B cell (primary cell): Measurements from ENCODE around the gene TMEM254. TPM values are rescaled to one million over a fixed set of nuclear protein-coding genes. Genes with fewer than 3 reads are reported as not detected.
A peak's percentile ranks its signal among the peaks of the same experiment; 100 is the strongest.

Experiments used
- ATAC-seq: fragments of 200-7000 bp; cut with Tn5 transposase; one replicate; pipeline ENCODE4 v1.10.0; 2021; ENCODE audit warnings: low read depth, mild to moderate bottlenecking, moderate number of reproducible peaks, moderate library complexity
- CTCF ChIA-PET: fragments of 350-600 bp; sonication (Branson Sonifier 250); formaldehyde crosslinking; loops from one replicate; lab custom pipeline; 2021; ENCODE audit warnings: antibody characterized with exemption, inconsistent platforms; lab: Charles Lee
- POLR2A ChIA-PET: fragments of 350-600 bp; sonication (Branson Sonifier 250); formaldehyde crosslinking; loops from one replicate; lab custom pipeline; 2021; ENCODE audit warnings: antibody characterized with exemption; lab: Charles Lee
- DNase-seq: peaks from one replicate; pipeline ENCODE4 v3.0.0; 2013
- H2AFZ ChIP-seq: 2 replicates; pipeline ENCODE4 v1.6.1; 2012; ENCODE audit warnings: mild to moderate bottlenecking, low read depth, low read length; ENCODE audit not compliant: insufficient read depth, poor library complexity, severe bottlenecking
- H3K27ac ChIP-seq, 2 donors: 1 replicate in 1 of 2; 2 replicates in 1 of 2; pipeline ENCODE4 v1.5.1; 2012 to 2013; ENCODE audit warnings: low read length in 2 of 2, mild to moderate bottlenecking in 2 of 2, moderate library complexity in 1 of 2
- H3K27me3 ChIP-seq, 4 experiments: fragments of 200-600 bp in 1 of 4; sonication (generic) in 1 of 4; replicated peaks in 1 of 4; 1 replicate in 2 of 4; 2 replicates in 2 of 4; pipeline versions ENCODE4 v1.6.1 to v1.7.0; 2013 to 2016; ENCODE audit warnings: low read length in 3 of 4, mild to moderate bottlenecking in 2 of 4, mixed read lengths in 1 of 4, moderate library complexity in 1 of 4; ENCODE audit not compliant: insufficient read depth in 4 of 4, control insufficient read depth in 3 of 4; ENCODE audit errors: control extremely low read depth in 1 of 4
- H3K36me3 ChIP-seq, 2 experiments: replicated peaks in 1 of 2; 1 replicate in 1 of 2; 2 replicates in 1 of 2; pipeline versions ENCODE4 v1.6.1 to v1.7.1; 2013; ENCODE audit warnings: low read length in 1 of 2; ENCODE audit not compliant: insufficient read depth in 2 of 2, control insufficient read depth in 1 of 2; ENCODE audit errors: control extremely low read depth in 1 of 2, extremely low read depth in 1 of 2
- H3K4me1 ChIP-seq, 2 donors: fragments of 200-600 bp in 1 of 2; sonication (generic) in 1 of 2; 1 replicate in 1 of 2; 2 replicates in 1 of 2; pipeline versions ENCODE4 v1.5.1 to v1.6.1; 2013 to 2017; ENCODE audit warnings: low read length in 2 of 2; ENCODE audit not compliant: control insufficient read depth in 2 of 2, insufficient read depth in 2 of 2
- H3K4me2 ChIP-seq: replicated peaks from 2 replicates; pipeline ENCODE3; 2012; ENCODE audit warnings: mild to moderate bottlenecking, low read depth, low read length; ENCODE audit not compliant: poor library complexity, severe bottlenecking
- H3K4me3 ChIP-seq, 5 experiments: fragments of 200-600 bp in 1 of 5; sonication (generic) in 1 of 5; 1 replicate in 3 of 5; 2 replicates in 2 of 5; pipeline versions ENCODE4 v1.5.1 to v1.7.0; 2011 to 2016; ENCODE audit warnings: low read length in 4 of 5, mild to moderate bottlenecking in 4 of 5, low read depth in 2 of 5, control low read depth in 1 of 5, moderate library complexity in 1 of 5; ENCODE audit not compliant: insufficient read depth in 1 of 5; ENCODE audit errors: control extremely low read depth in 1 of 5, extremely low read depth in 1 of 5
- H3K79me2 ChIP-seq: fragments of 200-600 bp; sonication (generic); one replicate; pipeline ENCODE4 v1.6.0; 2016; ENCODE audit warnings: low read length; ENCODE audit not compliant: control insufficient read depth, insufficient read depth
- H3K9ac ChIP-seq: fragments of 200-600 bp; sonication (generic); 2 replicates; pipeline ENCODE4 v1.6.1; 2017; ENCODE audit warnings: mild to moderate bottlenecking, low read length, moderate library complexity
- H3K9me3 ChIP-seq, 3 donors: one replicate each; pipeline versions ENCODE4 v1.6.1 to v1.7.1; 2013; ENCODE audit warnings: low read length in 2 of 3; ENCODE audit not compliant: control insufficient read depth in 2 of 3, insufficient read depth in 1 of 3; ENCODE audit errors: control extremely low read depth in 1 of 3
- H4K20me1 ChIP-seq: 2 replicates; pipeline ENCODE4 v1.6.0; 2012; ENCODE audit warnings: mild to moderate bottlenecking, low read length; ENCODE audit not compliant: insufficient read depth, control insufficient read depth, poor library complexity, severe bottlenecking
- H3K27ac Mint-ChIP-seq: one replicate; pipeline ENCODE4 v1.8.0; 2021; ENCODE audit warnings: mixed read lengths
- H3K27me3 Mint-ChIP-seq: one replicate; pipeline ENCODE4 v1.8.0; 2021; ENCODE audit warnings: mixed read lengths
- H3K4me1 Mint-ChIP-seq: one replicate; pipeline ENCODE4 v1.8.0; 2021; ENCODE audit warnings: mixed read lengths
- H3K4me3 Mint-ChIP-seq: one replicate; pipeline ENCODE4 v1.8.0; 2021; ENCODE audit warnings: mixed read lengths
- H3K9me3 Mint-ChIP-seq: one replicate; pipeline ENCODE4 v1.8.0; 2022; ENCODE audit warnings: mixed read lengths; ENCODE audit not compliant: insufficient read depth
- CTCF ChIP-seq: fragments of 200-600 bp; IDR thresholded peaks from one replicate; pipeline ENCODE4 v1.8.0; 2022; ENCODE audit warnings: antibody characterized with exemption, mild to moderate bottlenecking
- EZH2 ChIP-seq: IDR thresholded peaks from 2 replicates; pipeline ENCODE4 v1.6.1; 2012; ENCODE audit warnings: borderline replicate concordance, low read depth, mild to moderate bottlenecking, moderate library complexity, low read length; ENCODE audit not compliant: insufficient read depth, poor library complexity, severe bottlenecking
- whole genome bisulfite sequencing: methylation state at CpG from one replicate; pipeline ENCODE4 v1.1.5; 2013; ENCODE audit warnings: missing lambda C conversion rate; ENCODE audit not compliant: insufficient coverage; 5-methylcytosine and 5-hydroxymethylcytosine counted together
- intact Hi-C: fragments of 100-400 bp; cut with micrococcal nuclease; formaldehyde crosslinking; loops from one replicate; pipeline ENCODE4 v1.10.0; 2022
- polyA plus RNA-seq: library from polyadenylated mRNA; depleted of rRNA; stranded (reverse); fragments of >200 nt; gene quantifications from 2 replicates; pipeline ENCODE4 v1.2.3, GENCODE V29; 2012
- total RNA-seq, 2 donors: library from RNA; stranded (reverse); fragments of 120-200 nt in 1 of 2; gene quantifications; 1 replicate in 1 of 2; 2 replicates in 1 of 2; pipeline versions ENCODE4 v1.2.3 to v1.2.4, GENCODE V29; 2013 to 2022

The TMEM254 gene
- total and polyA plus RNA-seq, 2 donors (not counting 1 experiment from before 2014, with no cell fraction given) = 9.8 to 13.1 TPM

GRCh38 chr10:80077869-80078447, 507 bp upstream of the TMEM254 start:
- no peaks in the 10 kb centered on the region for H4K20me1 ChIP-seq
- peaks cover 7% of the 10 kb centered on the region for H3K79me2 ChIP-seq
- peak overlapping the region; percentile 96 for H3K9ac ChIP-seq
- WGBS = 39% methylated on average over 14 of the region's 14 CpGs
- peak overlapping the region; percentile 74 to 98 (median 97) for H3K4me3 ChIP-seq
- H3K4me3 Mint-ChIP-seq = peak overlapping the region; percentile 97
- DNase-seq = no peak
- peaks cover 0 to 2% of the 10 kb centered on the region in 2 experiments for H3K36me3 ChIP-seq
- H3K27me3 Mint-ChIP-seq = no peaks in the 10 kb centered on the region
- H2AFZ ChIP-seq = peak overlapping the region; percentile 99
- H3K9me3 Mint-ChIP-seq = no peaks in the 10 kb centered on the region
- TF ChIP-seq EZH2 (no peak), CTCF (no peak)
- peaks cover 16% of the 10 kb centered on the region for H3K4me1 Mint-ChIP-seq
- intact Hi-C loops = loop anchor here (2.0 to 10.0 kb wide), 4 partner anchors 64 to 253 kb away; partner anchors contain the start of genes ANXA11 and NUTM2E
- H3K9me3 ChIP-seq = no peaks in the 10 kb centered on the region
- CTCF ChIA-PET = interaction anchor here (2.2 kb wide), 1 partner anchor 31 kb away, joined by 15 read pairs; no protein-coding TSS in a partner anchor
- peak overlapping the region; percentile 92 for H3K27ac Mint-ChIP-seq
- no peaks in the 10 kb centered on the region for H3K27me3 ChIP-seq
- peak overlapping the region; percentile 80 for H3K4me2 ChIP-seq
- no peak for ATAC-seq
- peak overlapping the region; percentile 84 to 90 for H3K27ac ChIP-seq
- POLR2A ChIA-PET = interaction anchor here (1.0 kb wide), 1 partner anchor 109 kb away, joined by 3 read pairs; no protein-coding TSS in a partner anchor
- H3K4me1 ChIP-seq = peaks cover 11 to 15% of the 10 kb centered on the region in 2 donors

GRCh38 chr10:80079312-80079719, 851 bp downstream of the TMEM254 start:
- Histone ChIP-seq H3K9me3 (no peaks in the 10 kb centered on the region), H3K4me1 (peaks cover 11 to 15% of the 10 kb centered on the region in 2 donors), H3K27ac (peak overlapping the region; percentile 50 to 90), H3K9ac (peak overlapping the region; percentile 96), H3K4me3 (peak overlapping the region; percentile 74 to 98 (median 97)), H2AFZ (peak overlapping the region; percentile 99), H3K36me3 (peaks cover 0 to 11% of the 10 kb centered on the region in 2 experiments), H4K20me1 (no peaks in the 10 kb centered on the region), H3K27me3 (no peaks in the 10 kb centered on the region), H3K4me2 (peak overlapping the region; percentile 80), H3K79me2 (peaks cover 7% of the 10 kb centered on the region)
- CTCF ChIA-PET = interaction anchor here (1.0 to 2.1 kb wide), 3 partner anchors 12 to 143 kb away, joined by 4 to 8 read pairs (median 4); no protein-coding TSS in a partner anchor
- Mint-ChIP-seq H3K9me3 (no peaks in the 10 kb centered on the region), H3K27ac (peak overlapping the region; percentile 92), H3K27me3 (no peaks in the 10 kb centered on the region), H3K4me1 (peaks cover 16% of the 10 kb centered on the region), H3K4me3 (peak overlapping the region; percentile 97)
- WGBS = 4% methylated on average over 11 of the region's 12 CpGs
- ATAC-seq = no peak
- DNase-seq = no peak
- TF ChIP-seq EZH2 (no peak), CTCF (no peak)
- POLR2A ChIA-PET = interaction anchor here (1.0 to 1.3 kb wide), 2 partner anchors 108 to 140 kb away, joined by 4 to 5 read pairs; no protein-coding TSS in a partner anchor
- intact Hi-C loops = loop anchor here (1.0 to 10.0 kb wide), 5 partner anchors 63 to 255 kb away; partner anchors contain the start of genes ANXA11 and NUTM2E
